CD4-positive, CD25-positive, alpha-beta regulatory T cell (primary cell): ENCODE results near the gene ZNF474. TPM values are rescaled to one million over a fixed set of nuclear protein-coding genes. Genes with fewer than 3 reads are reported as not detected.

Experiments
- ATAC-seq, 2 donors: fragments of 150-1000 bp; cut with Tn5 transposase; one replicate each; pipeline ENCODE4 v1.10.0; 2021; ENCODE audit warnings: low read depth in 2 of 2, moderate number of reproducible peaks in 2 of 2, moderate library complexity in 1 of 2
- DNase-seq, 3 donors: peaks; one replicate each; pipeline versions ENCODE4 v3.0.0 to v3.0.0-alpha.2; 2012 to 2022; ENCODE audit warnings: mixed read lengths in 1 of 3
- H3K27ac ChIP-seq: one replicate; pipeline ENCODE4 v1.7.0; 2013; ENCODE audit warnings: mild to moderate bottlenecking, low read length; ENCODE audit not compliant: insufficient read depth, poor library complexity, severe bottlenecking
- H3K27me3 ChIP-seq: one replicate; pipeline ENCODE4 v1.7.0; 2013; ENCODE audit warnings: low read length; ENCODE audit not compliant: control insufficient read depth, insufficient read depth
- H3K36me3 ChIP-seq: one replicate; pipeline ENCODE4 v1.7.0; 2013; ENCODE audit warnings: mild to moderate bottlenecking, low read length, moderate library complexity; ENCODE audit not compliant: control insufficient read depth, insufficient read depth
- H3K4me1 ChIP-seq: 2 replicates; pipeline ENCODE4 v1.7.0; 2013; ENCODE audit warnings: mild to moderate bottlenecking, low read length; ENCODE audit not compliant: insufficient read depth, control insufficient read depth, poor library complexity, severe bottlenecking
- H3K4me3 ChIP-seq: one replicate; pipeline ENCODE4 v1.7.0; 2013; ENCODE audit warnings: low read depth, mild to moderate bottlenecking, low read length, moderate library complexity
- H3K9me3 ChIP-seq, 2 experiments: 1 replicate in 1 of 2; 2 replicates in 1 of 2; pipeline ENCODE4 v1.7.0; 2013; ENCODE audit warnings: low read length in 2 of 2, mild to moderate bottlenecking in 1 of 2, moderate library complexity in 1 of 2; ENCODE audit not compliant: control insufficient read depth in 2 of 2
- H3K27ac Mint-ChIP-seq, 3 donors: one replicate each; pipeline ENCODE4 v1.8.0; 2020 to 2022; ENCODE audit warnings: mild to moderate bottlenecking in 3 of 3, mixed read lengths in 3 of 3, moderate library complexity in 2 of 3
- H3K27me3 Mint-ChIP-seq: one replicate; pipeline ENCODE4 v1.8.0; 2022; ENCODE audit warnings: mild to moderate bottlenecking, mixed read lengths
- H3K36me3 Mint-ChIP-seq: one replicate; pipeline ENCODE4 v1.8.0; 2020; ENCODE audit warnings: mixed read lengths
- H3K4me1 Mint-ChIP-seq, 4 donors: one replicate each; pipeline ENCODE4 v1.8.0; 2020 to 2022; ENCODE audit warnings: mixed read lengths in 4 of 4, mild to moderate bottlenecking in 1 of 4
- H3K4me3 Mint-ChIP-seq, 4 donors: one replicate each; pipeline ENCODE4 v1.8.0; 2020 to 2022; ENCODE audit warnings: mild to moderate bottlenecking in 4 of 4, mixed read lengths in 4 of 4, moderate library complexity in 3 of 4
- H3K9me3 Mint-ChIP-seq, 7 donors: one replicate each; pipeline ENCODE4 v1.8.0; 2020 to 2022; ENCODE audit warnings: mixed read lengths in 7 of 7, mild to moderate bottlenecking in 3 of 7, moderate library complexity in 2 of 7
- polyA plus RNA-seq, 4 donors: library from polyadenylated mRNA; unstranded; fragments of 300-500 nt; fragmentation: Illumina TruSeq; gene quantifications; one replicate each; pipeline ENCODE4 v1.2.3, GENCODE V29; 2021
- total RNA-seq: library from RNA; stranded (reverse); gene quantifications from one replicate; pipeline ENCODE4 v1.2.3, GENCODE V29; 2022

ZNF474 gene
- 0.20 TPM for total RNA-seq
- polyA plus RNA-seq, result under 1 TPM in 1 of 4 donors, not detected in 3; 0.14 TPM

- Histone ChIP-seq H3K27me3 (no peaks in the 10 kb centered on the region), H3K9me3 (no peaks in the 10 kb centered on the region), H3K4me1 (no peaks in the 10 kb centered on the region), H3K4me3 (no peak within 1 kb of the TSS), H3K27ac (no peak within 1 kb of the TSS), H3K36me3 (no peaks in the 10 kb centered on the region)
- DNase-seq (no peak), ATAC-seq (no peak)
- peaks cover 0 to 2% (median 0%) of the 10 kb centered on the region in 7 donors for H3K9me3 Mint-ChIP-seq
- no peaks in the 10 kb centered on the region for H3K36me3 Mint-ChIP-seq
- H3K27me3 Mint-ChIP-seq, result no peaks in the 10 kb centered on the region
- no peak within 1 kb of the TSS for H3K27ac Mint-ChIP-seq
- no peak within 1 kb of the TSS for H3K4me3 Mint-ChIP-seq
- H3K4me1 Mint-ChIP-seq, result no peaks in the 10 kb centered on the region
Measured at GRCh38 chr5:122129306-122129705, at the start of gene ZNF474. TSS of gene ZNF474 (plus strand) at chr5:122129546. CDS start at chr5:122151991, 22,445 bp downstream.

- H3K27ac ChIP-seq, result no peak overlapping the region
- H3K4me1 ChIP-seq, result peaks cover 18% of the 10 kb centered on the region
- no peak overlapping the region for H3K27ac Mint-ChIP-seq
- no peaks in the 10 kb centered on the region for H3K36me3 ChIP-seq
- no peaks in the 10 kb centered on the region for H3K36me3 Mint-ChIP-seq
- no peak overlapping the region for H3K4me3 Mint-ChIP-seq
- DNase-seq, result no peak
- H3K27me3 ChIP-seq, result peaks cover 16% of the 10 kb centered on the region
- H3K9me3 Mint-ChIP-seq, result no peaks in the 10 kb centered on the region
- no peaks in the 10 kb centered on the region for H3K9me3 ChIP-seq
- no peak overlapping the region for H3K4me3 ChIP-seq
- ATAC-seq, result no peak
- H3K4me1 Mint-ChIP-seq, result peaks cover 0 to 17% (median 5%) of the 10 kb centered on the region in 4 donors
- peaks cover 59% of the 10 kb centered on the region for H3K27me3 Mint-ChIP-seq
Measured at GRCh38 chr5:122081541-122081940, 47.8 kb upstream of the ZNF474 start.

- no peak overlapping the region for H3K27ac ChIP-seq
- H3K9me3 Mint-ChIP-seq, result no peaks in the 10 kb centered on the region
- H3K4me1 ChIP-seq, result no peaks in the 10 kb centered on the region
- peaks cover 0 to 3% (median 0%) of the 10 kb centered on the region in 4 donors for H3K4me1 Mint-ChIP-seq
- DNase-seq (no peak), ATAC-seq (no peak)
- peaks cover 46% of the 10 kb centered on the region for H3K27me3 Mint-ChIP-seq
- H3K4me3 ChIP-seq, result no peak overlapping the region
- no peaks in the 10 kb centered on the region for H3K36me3 ChIP-seq
- H3K27ac Mint-ChIP-seq, result no peak overlapping the region
- no peak overlapping the region for H3K4me3 Mint-ChIP-seq
- H3K9me3 ChIP-seq, result no peaks in the 10 kb centered on the region
- H3K27me3 ChIP-seq, result peaks cover 15% of the 10 kb centered on the region
- H3K36me3 Mint-ChIP-seq, result no peaks in the 10 kb centered on the region
Measured at GRCh38 chr5:122083535-122083934, 45.8 kb upstream of the ZNF474 start.

- H3K4me3 Mint-ChIP-seq, result no peak overlapping the region
- no peaks in the 10 kb centered on the region for H3K36me3 ChIP-seq
- peaks cover 5% of the 10 kb centered on the region for H3K27me3 ChIP-seq
- no peaks in the 10 kb centered on the region for H3K4me1 ChIP-seq
- DNase-seq (no peak), ATAC-seq (no peak)
- no peak overlapping the region for H3K4me3 ChIP-seq
- H3K27me3 Mint-ChIP-seq, result peaks cover 32% of the 10 kb centered on the region
- H3K4me1 Mint-ChIP-seq, result no peaks in the 10 kb centered on the region
- H3K27ac ChIP-seq, result no peak overlapping the region
- H3K9me3 Mint-ChIP-seq, result no peaks in the 10 kb centered on the region
- H3K9me3 ChIP-seq, result no peaks in the 10 kb centered on the region
- no peak overlapping the region for H3K27ac Mint-ChIP-seq
- no peaks in the 10 kb centered on the region for H3K36me3 Mint-ChIP-seq
Measured at GRCh38 chr5:122085041-122085440, 44.3 kb upstream of the ZNF474 start.

- H3K27me3 Mint-ChIP-seq, result peaks cover 6% of the 10 kb centered on the region
- no peaks in the 10 kb centered on the region for H3K9me3 ChIP-seq
- no peaks in the 10 kb centered on the region for H3K36me3 ChIP-seq
- no peaks in the 10 kb centered on the region for H3K4me1 Mint-ChIP-seq
- no peaks in the 10 kb centered on the region for H3K27me3 ChIP-seq
- no peak for ATAC-seq
- no peaks in the 10 kb centered on the region for H3K36me3 Mint-ChIP-seq
- no peak overlapping the region for H3K4me3 Mint-ChIP-seq
- no peak overlapping the region for H3K27ac Mint-ChIP-seq
- peaks cover 0 to 2% (median 0%) of the 10 kb centered on the region in 7 donors for H3K9me3 Mint-ChIP-seq
- no peak overlapping the region for H3K27ac ChIP-seq
- no peak for DNase-seq
- H3K4me1 ChIP-seq, result no peaks in the 10 kb centered on the region
- H3K4me3 ChIP-seq, result no peak overlapping the region
Measured at GRCh38 chr5:122089096-122090013, 40.0 kb upstream of the ZNF474 start.

GRCh38 chr5:122091936-122092600, 37.3 kb upstream of the ZNF474 start:
- no peaks in the 10 kb centered on the region for H3K27me3 Mint-ChIP-seq
- H3K9me3 Mint-ChIP-seq, result peaks cover 0 to 2% (median 0%) of the 10 kb centered on the region in 7 donors
- H3K4me3 Mint-ChIP-seq, result no peak overlapping the region
- no peaks in the 10 kb centered on the region for H3K27me3 ChIP-seq
- H3K9me3 ChIP-seq, result no peaks in the 10 kb centered on the region
- H3K27ac Mint-ChIP-seq, result no peak overlapping the region
- no peak for ATAC-seq
- no peaks in the 10 kb centered on the region for H3K36me3 Mint-ChIP-seq
- H3K4me1 ChIP-seq, result no peaks in the 10 kb centered on the region
- DNase-seq, result no peak
- no peaks in the 10 kb centered on the region for H3K36me3 ChIP-seq
- H3K4me1 Mint-ChIP-seq, result no peaks in the 10 kb centered on the region
- no peak overlapping the region for H3K27ac ChIP-seq
- no peak overlapping the region for H3K4me3 ChIP-seq

- Histone ChIP-seq H3K9me3 (no peaks in the 10 kb centered on the region), H3K4me1 (no peaks in the 10 kb centered on the region), H3K27me3 (no peaks in the 10 kb centered on the region), H3K36me3 (no peaks in the 10 kb centered on the region), H3K4me3 (no peak overlapping the region), H3K27ac (no peak overlapping the region)
- H3K27ac Mint-ChIP-seq, result no peak overlapping the region
- no peak for ATAC-seq
- peaks cover 0 to 2% (median 0%) of the 10 kb centered on the region in 7 donors for H3K9me3 Mint-ChIP-seq
- DNase-seq, result no peak
- H3K36me3 Mint-ChIP-seq, result no peaks in the 10 kb centered on the region
- no peaks in the 10 kb centered on the region for H3K27me3 Mint-ChIP-seq
- H3K4me3 Mint-ChIP-seq, result no peak overlapping the region
- no peaks in the 10 kb centered on the region for H3K4me1 Mint-ChIP-seq
Measured at GRCh38 chr5:122093415-122094180, 35.7 kb upstream of the ZNF474 start.
